ENCODE measurements around the gene ATP5MG. TPM values are rescaled to one million over a fixed set of nuclear protein-coding genes. Genes with fewer than 3 reads are reported as not detected.

Gene ATP5MG
- total and polyA plus RNA-seq, 10 of the 15 experiments (the other 5 are each of a cell fraction or from before 2014, with no cell fraction given) = 211 to 2,276 (median 633) TPM

- TF ChIP-seq KLF5 (IDR thresholded peaks at IDR 0.05; ENCODE audit: partially characterized antibody) (peak; percentile 92), DPF2 (IDR thresholded peaks at IDR 0.05) (no peak), PRDM15 (CRISPR knock-in tag; IDR thresholded peaks at IDR 0.05) (no peak), FOXM1 (IDR thresholded peaks at IDR 0.05; ENCODE audit: low read depth, low read length) (no peak; the same call in 1 of the 2 replicates), YBX1 (IDR thresholded peaks at IDR 0.05) (no peak), ATF3 (IDR thresholded peaks at IDR 0.05; ENCODE audit: borderline replicate concordance, extremely low read depth, low read depth, low read length) (no peak), SREBF2 (IDR thresholded peaks at IDR 0.05; ENCODE audit: low read length) (no peak), MYB (IDR thresholded peaks at IDR 0.05; ENCODE audit: borderline replicate concordance, low read depth, low read length) (peak; percentile 99), HCFC1 (IDR thresholded peaks at IDR 0.05; ENCODE audit: low read length) (peak; percentile 57), TCF7 (IDR thresholded peaks at IDR 0.05; ENCODE audit: borderline replicate concordance) (no peak), ELK1 (IDR thresholded peaks at IDR 0.05; ENCODE audit: low read depth, low read length) (peak; percentile 42; the same call in 1 of the 2 replicates)
Measured at GRCh38 chr11:118401151-118401879, at the start of gene ATP5MG (continued).

Data from GM12878 (cell line).